ENCODE data around the gene TBC1D19.

- no peak for TF ChIP-seq POLR2AphosphoS5 (IDR thresholded peaks at IDR 0.05; ENCODE audit: low read depth)
- no peak for TF ChIP-seq CTCF (IDR thresholded peaks at IDR 0.05; ENCODE audit: insufficient read depth, low read length)
Measured at GRCh38 chr4:26609391-26609790, 25.5 kb downstream of the TBC1D19 start.
